Aorta (tissue), 5 donors: ENCODE results near the gene CCHCR1. TPM values are rescaled to one million over a fixed set of nuclear protein-coding genes. Genes with fewer than 3 reads are reported as not detected.
"Not testable (repeated sequence)": the region's sequence is repeated elsewhere in the genome, so short reads cannot be mapped to it uniquely, and the experiment has no call there.

Source experiments
- ATAC-seq: fragments of 200-7000 bp; cut with Tn5 transposase; one replicate; pipeline ENCODE4 v1.9.1; 2022; ENCODE audit warnings: moderate library complexity; ENCODE audit not compliant: low FRiP score
- DNase-seq, 2 donors: peaks; one replicate each; pipeline ENCODE4 v3.0.0-alpha.2; 2020
- H3K27ac ChIP-seq, 2 donors: one replicate each; pipeline ENCODE4 v1.5.1; 2013; ENCODE audit warnings: low read length in 2 of 2, mild to moderate bottlenecking in 2 of 2, moderate library complexity in 2 of 2, control low read depth in 1 of 2, inconsistent platforms in 1 of 2, low read depth in 1 of 2
- H3K27me3 ChIP-seq, 2 donors: one replicate each; pipeline ENCODE4 v1.6.1; 2013; ENCODE audit warnings: control low read depth in 1 of 2, low read length in 1 of 2, mild to moderate bottlenecking in 1 of 2, moderate library complexity in 1 of 2; ENCODE audit not compliant: insufficient read depth in 2 of 2, control insufficient read depth in 1 of 2
- H3K36me3 ChIP-seq, 2 donors: one replicate each; pipeline ENCODE4 v1.6.1; 2013; ENCODE audit warnings: control low read depth in 1 of 2, low read length in 1 of 2, mild to moderate bottlenecking in 1 of 2; ENCODE audit not compliant: insufficient read depth in 2 of 2, control insufficient read depth in 1 of 2
- H3K4me1 ChIP-seq, 2 donors: one replicate each; pipeline ENCODE4 v1.6.1; 2013; ENCODE audit warnings: low read length in 2 of 2, control low read depth in 1 of 2, mild to moderate bottlenecking in 1 of 2, moderate library complexity in 1 of 2; ENCODE audit not compliant: insufficient read depth in 2 of 2, control insufficient read depth in 1 of 2
- H3K4me3 ChIP-seq, 2 donors: one replicate each; pipeline ENCODE4 v1.5.1; 2013; ENCODE audit warnings: low read length in 2 of 2, control low read depth in 1 of 2, mild to moderate bottlenecking in 1 of 2
- H3K9me3 ChIP-seq: one replicate; pipeline ENCODE4 v1.6.1; 2013; ENCODE audit warnings: mild to moderate bottlenecking, low read length; ENCODE audit not compliant: control insufficient read depth
- WGBS, 2 donors: extraction: QIAGEN DNeasy Blood & Tissue Kit; methylation state at CpG; one replicate each; pipeline ENCODE4 v1.1.7; 2013; 5-methylcytosine and 5-hydroxymethylcytosine counted together
- intact Hi-C, 2 donors: fragments of 100-400 bp; cut with DNase I; formaldehyde crosslinking; loops; one replicate each; pipeline versions ENCODE4 v1.14.2 to v1.15.0; 2022
- polyA plus RNA-seq, 2 donors: library from polyadenylated mRNA; stranded (reverse); fragments of 200-250 nt; gene quantifications; one replicate each; pipeline ENCODE4 v1.2.3, GENCODE V29; 2013
- total RNA-seq, 2 donors: library from RNA; stranded (reverse); fragmentation: NEBNext Ultra II Directional; extraction: Animal tissue kit (Norgen Biotek cat#: 25700); gene quantifications; one replicate each; pipeline ENCODE4 v1.2.1, GENCODE V29; 2021
- donor health status: healthy with polysubstance abuse.
- donor health status: Bipolar disorder and iron deficiency.
- donor health status: DM: no; HTN: no; CAD: no.
- donor health status: DM: no; HTN: no; CAD: no.
- donor health status: DM: yes; HTN: yes; CAD: no.

Gene CCHCR1
- total and polyA plus RNA-seq, 4 donors: 7.0 to 23.2 (median 17.5) TPM

- no peaks in the 10 kb centered on the region for H3K36me3 ChIP-seq
- no peak for ATAC-seq
- WGBS, 2 donors: 68 to 77% methylated on average over 24 of the region's 24 CpGs
- peak; percentile 77 to 80 for DNase-seq
- intact Hi-C loops: no loop called here
- no peaks in the 10 kb centered on the region for H3K27me3 ChIP-seq
- no peak overlapping the region for H3K27ac ChIP-seq
- H3K4me3 ChIP-seq: no peak overlapping the region
- H3K4me1 ChIP-seq: no peaks in the 10 kb centered on the region
- H3K9me3 ChIP-seq: no peaks in the 10 kb centered on the region
Observed at GRCh38 chr6:31186052-31186734, 28.6 kb upstream of the CCHCR1 start.

- H3K27ac ChIP-seq: not testable (repeated sequence)
Observed at GRCh38 chr6:31185695-31186051, 28.1 kb upstream of the CCHCR1 start.

GRCh38 chr6:31183859-31184258 lies 26.3 kb upstream of the CCHCR1 start:
- WGBS, 2 donors: 82 to 84% methylated on average over 6 of the region's 6 CpGs

More at GRCh38 chr6:31185695-31186051, 28.1 kb upstream of the CCHCR1 start:
- H3K4me3 ChIP-seq, DNase-seq, H3K4me1 ChIP-seq, H3K9me3 ChIP-seq, H3K36me3 ChIP-seq, ATAC-seq, H3K27me3 ChIP-seq, intact Hi-C loops: not testable (repeated sequence)
- WGBS, 2 donors: 78 to 87% methylated on average over 4 of the region's 4 CpGs

DNA sequence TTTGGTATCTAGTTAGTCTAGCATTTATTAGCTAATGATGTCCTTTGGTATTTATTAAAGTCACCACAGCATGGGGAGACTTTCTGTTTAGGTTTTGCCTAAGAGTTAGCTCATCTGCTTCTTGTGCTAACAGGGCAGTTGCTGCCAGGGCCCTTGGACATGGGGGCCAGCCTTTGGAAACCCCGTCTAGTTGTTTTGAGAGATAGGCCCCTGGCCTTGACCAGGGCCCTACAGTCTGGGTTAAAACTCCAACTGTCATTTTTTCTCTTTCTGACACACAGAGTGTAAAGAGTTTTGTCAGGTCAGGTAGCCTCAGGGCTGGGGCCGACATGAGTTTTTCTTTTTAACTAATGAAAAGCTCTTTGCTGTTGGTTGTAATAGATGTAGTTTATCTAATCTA lies 25.7 kb upstream of the CCHCR1 start:
- H3K9me3 ChIP-seq, H3K36me3 ChIP-seq, H3K4me3 ChIP-seq, H3K4me1 ChIP-seq, ATAC-seq, H3K27ac ChIP-seq, H3K27me3 ChIP-seq, intact Hi-C loops: not testable (repeated sequence)
- 90 to 93% methylated on average over 2 of the region's 2 CpGs for WGBS, 2 donors
- DNase-seq: peak in 1 of 2 donors; percentile 2

More at GRCh38 chr6:31183859-31184258, 26.3 kb upstream of the CCHCR1 start:
- ATAC-seq, H3K9me3 ChIP-seq, H3K27me3 ChIP-seq, H3K27ac ChIP-seq, H3K36me3 ChIP-seq, intact Hi-C loops, H3K4me1 ChIP-seq, H3K4me3 ChIP-seq: not testable (repeated sequence)
- DNase-seq: peak in 1 of 2 donors; percentile 19

DNA sequence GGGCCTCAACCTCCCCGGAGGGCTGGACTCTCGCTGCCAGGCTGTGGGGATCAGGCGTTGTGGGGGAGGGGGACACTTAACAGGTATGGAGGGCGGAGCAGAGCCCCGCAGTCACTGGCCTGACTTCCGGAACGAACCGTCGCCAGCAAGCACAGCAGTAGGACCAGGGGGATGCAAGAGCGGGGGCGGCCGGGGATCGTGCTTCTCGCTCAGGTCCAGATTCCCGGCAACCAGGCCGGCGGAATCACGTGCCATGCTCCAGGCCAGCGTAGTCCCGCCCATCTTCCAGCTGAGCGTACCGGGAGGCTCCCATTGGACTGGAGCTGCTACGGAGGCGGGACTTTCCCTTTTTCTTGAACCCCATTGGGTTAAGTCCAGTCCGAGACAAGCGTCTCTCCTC lies 22.9 kb upstream of the CCHCR1 start:
- Histone ChIP-seq H3K4me3 (no peak overlapping the region), H3K36me3 (no peaks in the 10 kb centered on the region), H3K27me3 (no peaks in the 10 kb centered on the region), H3K9me3 (no peaks in the 10 kb centered on the region), H3K27ac (no peak overlapping the region), H3K4me1 (no peaks in the 10 kb centered on the region)
- 65 to 66% methylated on average over 26 of the region's 26 CpGs for WGBS, 2 donors
- intact Hi-C loops: no loop called here
- DNase-seq (peak; percentile 74 to 86), ATAC-seq (peak; percentile 76)

GRCh38 chr6:31179896-31180295 lies 22.3 kb upstream of the CCHCR1 start:
- Histone ChIP-seq H3K27me3 (no peaks in the 10 kb centered on the region), H3K36me3 (no peaks in the 10 kb centered on the region), H3K4me3 (no peak overlapping the region), H3K4me1 (no peaks in the 10 kb centered on the region), H3K27ac (no peak overlapping the region), H3K9me3 (no peaks in the 10 kb centered on the region)
- DNase-seq (peak in 1 of 2 donors; percentile 61), ATAC-seq (no peak)
- WGBS, 2 donors: 96 to 97% methylated on average over 8 of the region's 8 CpGs
- intact Hi-C loops: no loop called here

- DNase-seq (peak in 1 of 2 donors; percentile 34), ATAC-seq (no peak)
- Histone ChIP-seq H3K36me3 (no peaks in the 10 kb centered on the region), H3K27me3 (no peaks in the 10 kb centered on the region), H3K4me3 (no peak overlapping the region), H3K27ac (no peak overlapping the region), H3K4me1 (no peaks in the 10 kb centered on the region), H3K9me3 (no peaks in the 10 kb centered on the region)
- 71 to 81% methylated on average over 4 of the region's 4 CpGs for WGBS, 2 donors
- intact Hi-C loops: no loop called here
Observed at GRCh38 chr6:31179042-31179386, 21.4 kb upstream of the CCHCR1 start.

GRCh38 chr6:31178143-31179041 lies 20.8 kb upstream of the CCHCR1 start:
- Histone ChIP-seq H3K27me3 (no peaks in the 10 kb centered on the region), H3K36me3 (no peaks in the 10 kb centered on the region), H3K27ac (no peak overlapping the region), H3K4me1 (no peaks in the 10 kb centered on the region), H3K4me3 (no peak overlapping the region), H3K9me3 (no peaks in the 10 kb centered on the region)
- DNase-seq: peak in 1 of 2 donors; percentile 5
- ATAC-seq: no peak
- WGBS, 2 donors: 63 to 74% methylated on average over 8 of the region's 8 CpGs
- intact Hi-C loops: no loop called here

DNA sequence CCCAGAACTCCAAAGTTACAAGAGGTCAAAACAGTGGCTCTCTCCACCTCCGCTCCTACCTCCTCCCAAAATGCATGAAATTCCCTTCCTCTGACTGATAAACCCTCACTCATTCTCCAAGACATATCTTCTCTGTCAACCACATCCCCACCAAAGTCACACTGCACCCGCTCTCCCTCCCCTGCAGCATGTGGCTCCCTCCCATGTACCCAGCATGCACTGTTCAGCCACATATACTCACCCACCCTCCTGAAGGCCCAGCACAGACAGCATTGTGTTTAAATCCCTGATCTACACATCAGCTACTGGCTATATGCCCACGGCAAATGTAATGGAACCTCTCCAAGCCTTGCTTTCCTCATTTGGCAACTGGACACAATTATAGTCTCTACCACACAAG lies 18.4 kb upstream of the CCHCR1 start:
- Histone ChIP-seq H3K9me3 (no peaks in the 10 kb centered on the region), H3K4me1 (no peaks in the 10 kb centered on the region), H3K36me3 (no peaks in the 10 kb centered on the region), H3K27me3 (no peaks in the 10 kb centered on the region), H3K27ac (no peak overlapping the region), H3K4me3 (no peak overlapping the region)
- 71 to 75% methylated on average over 3 of the region's 3 CpGs for WGBS, 2 donors
- ATAC-seq: no peak
- intact Hi-C loops: no loop called here
- DNase-seq: peak in 1 of 2 donors; percentile 61
